Endothelial cell (in vitro differentiated cells): Measurements from ENCODE around the gene DUSP2. TPM values are rescaled to one million over a fixed set of nuclear protein-coding genes. Genes with fewer than 3 reads are reported as not detected.
A peak's percentile ranks its signal among the peaks of the same experiment; 100 is the strongest.

ENCODE experiments used
- DNase-seq: peaks from one replicate; pipeline ENCODE4 v3.0.0; 2021; ENCODE audit warnings: low spot score
- H3K27ac Mint-ChIP-seq: one replicate; pipeline ENCODE4 v1.8.0; 2021; ENCODE audit warnings: mixed read lengths, inconsistent platforms; ENCODE audit not compliant: unreplicated experiment
- H3K27me3 Mint-ChIP-seq: one replicate; pipeline ENCODE4 v1.8.0; 2021; ENCODE audit warnings: mild to moderate bottlenecking, moderate library complexity, mixed read lengths, inconsistent platforms; ENCODE audit not compliant: unreplicated experiment
- H3K36me3 Mint-ChIP-seq: one replicate; pipeline ENCODE4 v1.8.0; 2021; ENCODE audit warnings: mild to moderate bottlenecking, low read depth, mixed read lengths, inconsistent platforms; ENCODE audit not compliant: unreplicated experiment
- H3K4me1 Mint-ChIP-seq: one replicate; pipeline ENCODE4 v1.8.0; 2021; ENCODE audit warnings: mild to moderate bottlenecking, mixed read lengths, inconsistent platforms; ENCODE audit not compliant: unreplicated experiment
- H3K4me3 Mint-ChIP-seq: one replicate; pipeline ENCODE4 v1.8.0; 2021; ENCODE audit warnings: mild to moderate bottlenecking, mixed read lengths, inconsistent platforms; ENCODE audit not compliant: unreplicated experiment
- H3K9me3 Mint-ChIP-seq: one replicate; pipeline ENCODE4 v1.8.0; 2021; ENCODE audit warnings: mixed read lengths, inconsistent platforms; ENCODE audit not compliant: unreplicated experiment
- CTCF ChIP-seq: fragments of 200-600 bp; sonication (generic); IDR thresholded peaks from one replicate; pipeline ENCODE4 v1.5.0; 2021; ENCODE audit warnings: antibody characterized with exemption; ENCODE audit not compliant: unreplicated experiment
- total RNA-seq: library from RNA; stranded (reverse); fragmentation: NEBNext Ultra II Directional; extraction: Animal tissue kit (Norgen Biotek cat#: 25700); gene quantifications from one replicate; pipeline ENCODE4 v1.2.1, GENCODE V29; 2021; ENCODE audit not compliant: unreplicated experiment

The DUSP2 gene
- total RNA-seq, 1 donor from 2014 or later: not detected

GRCh38 chr2:96185516-96185915 lies 40.3 kb upstream of the DUSP2 start:
- Mint-ChIP-seq H3K27me3 (no peaks in the 10 kb centered on the region), H3K27ac (no peak overlapping the region), H3K4me1 (no peaks in the 10 kb centered on the region), H3K4me3 (no peak overlapping the region), H3K36me3 (peaks cover 18% of the 10 kb centered on the region), H3K9me3 (no peaks in the 10 kb centered on the region)
- no peak for DNase-seq
- no peak for TF ChIP-seq CTCF

- Mint-ChIP-seq H3K9me3 (no peaks in the 10 kb centered on the region), H3K27me3 (no peaks in the 10 kb centered on the region), H3K27ac (no peak overlapping the region), H3K4me3 (no peak overlapping the region), H3K4me1 (no peaks in the 10 kb centered on the region), H3K36me3 (peaks cover 18% of the 10 kb centered on the region)
- no peak for TF ChIP-seq CTCF
- DNase-seq: no peak
Measured at GRCh38 chr2:96184989-96185388, 39.7 kb upstream of the DUSP2 start.

- H3K4me1 Mint-ChIP-seq: no peaks in the 10 kb centered on the region
- no peak for DNase-seq
- no peak overlapping the region for H3K27ac Mint-ChIP-seq
- H3K27me3 Mint-ChIP-seq: no peaks in the 10 kb centered on the region
- H3K9me3 Mint-ChIP-seq: no peaks in the 10 kb centered on the region
- H3K36me3 Mint-ChIP-seq: peaks cover 18% of the 10 kb centered on the region
- H3K4me3 Mint-ChIP-seq: peak overlapping the region; percentile 25
- TF ChIP-seq CTCF: no peak
Measured at GRCh38 chr2:96184188-96184587, 38.9 kb upstream of the DUSP2 start.

- H3K27me3 Mint-ChIP-seq: no peaks in the 10 kb centered on the region
- H3K4me3 Mint-ChIP-seq: no peak overlapping the region
- TF ChIP-seq CTCF: no peak
- no peaks in the 10 kb centered on the region for H3K4me1 Mint-ChIP-seq
- peaks cover 13% of the 10 kb centered on the region for H3K36me3 Mint-ChIP-seq
- no peak for DNase-seq
- H3K27ac Mint-ChIP-seq: no peak overlapping the region
- H3K9me3 Mint-ChIP-seq: no peaks in the 10 kb centered on the region
Measured at GRCh38 chr2:96181529-96181928, 36.3 kb upstream of the DUSP2 start.

- peaks cover 13% of the 10 kb centered on the region for H3K36me3 Mint-ChIP-seq
- no peaks in the 10 kb centered on the region for H3K4me1 Mint-ChIP-seq
- DNase-seq: no peak
- no peak for TF ChIP-seq CTCF
- H3K9me3 Mint-ChIP-seq: no peaks in the 10 kb centered on the region
- H3K27ac Mint-ChIP-seq: no peak overlapping the region
- H3K4me3 Mint-ChIP-seq: no peak overlapping the region
- no peaks in the 10 kb centered on the region for H3K27me3 Mint-ChIP-seq
Measured at GRCh38 chr2:96180521-96180920, 35.3 kb upstream of the DUSP2 start.
